ENCODE results near the gene GADD45B.
"Not testable (repeated sequence)": the region's sequence is repeated elsewhere in the genome, so short reads cannot be mapped to it uniquely, and the experiment has no call there.

Gene GADD45B

GRCh38 chr19:2444251-2445002 lies 31.5 kb upstream of the GADD45B start:
- peak in 1 of 2 experiments; percentile 13 for DNase-seq

DNA sequence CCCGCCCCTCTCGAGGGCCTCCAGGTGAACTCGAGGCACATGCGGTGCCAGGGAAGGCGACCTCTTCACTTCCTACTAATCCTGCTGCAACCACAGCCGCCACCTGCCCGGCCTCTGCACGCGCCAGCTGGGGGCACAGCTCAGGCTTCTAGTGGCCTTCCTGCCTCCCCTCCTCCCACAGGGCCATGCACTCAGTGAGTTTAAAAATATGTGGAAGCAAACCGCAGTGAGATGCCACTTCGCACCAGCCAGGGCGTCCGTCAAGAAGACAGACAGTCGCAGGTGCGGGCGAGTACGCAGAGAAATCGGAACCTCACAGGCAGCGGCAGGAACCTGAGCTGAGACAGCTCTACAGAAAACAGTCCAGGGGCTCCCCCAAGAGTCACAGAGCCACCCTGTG lies 29.5 kb upstream of the GADD45B start:
- DNase-seq: no peak

DNA sequence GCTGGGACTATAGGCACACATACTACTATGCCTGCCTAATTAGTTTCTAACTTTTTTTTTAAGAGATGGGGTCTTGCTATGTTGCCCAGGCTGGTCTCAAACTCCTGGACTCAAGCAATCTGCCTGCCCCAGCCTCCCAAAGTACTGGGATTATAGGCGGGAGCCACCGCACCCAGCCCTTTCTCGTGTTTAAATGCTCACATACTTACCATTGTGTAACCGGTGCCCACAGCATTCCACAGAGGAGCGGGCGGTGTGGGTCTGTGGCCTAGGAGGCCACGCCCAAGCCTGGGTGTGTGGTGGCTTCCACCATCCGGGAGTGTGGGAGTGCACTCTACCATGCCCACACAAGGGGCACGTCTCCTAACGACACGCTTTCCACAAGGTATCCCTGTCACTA lies 26.9 kb upstream of the GADD45B start:
- no peak for DNase-seq

DNA sequence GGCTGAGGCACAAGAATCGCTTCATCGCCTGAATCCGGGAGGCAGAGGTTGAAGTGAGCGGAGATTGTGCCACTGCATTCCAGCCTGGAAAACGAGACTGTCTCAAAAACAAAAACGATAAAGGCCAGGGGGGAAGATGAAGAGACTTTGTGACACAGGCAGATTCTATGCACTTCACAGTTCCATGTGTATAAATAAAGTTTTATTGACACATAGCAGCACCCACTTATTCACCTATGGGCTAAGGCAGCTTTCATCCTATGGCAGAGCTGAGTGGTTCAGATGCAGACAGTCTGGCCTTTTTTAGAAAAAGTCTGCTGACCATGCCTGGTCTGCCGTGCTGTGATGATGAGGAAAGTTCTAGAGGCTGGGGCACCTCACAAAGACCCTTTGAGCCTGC lies 24.8 kb upstream of the GADD45B start:
- DNase-seq: no peak

GRCh38 chr19:2451741-2452140 lies 24.2 kb upstream of the GADD45B start:
- DNase-seq: no peak

- no peak for DNase-seq
Measured at GRCh38 chr19:2453431-2454025, 22.4 kb upstream of the GADD45B start.

DNA sequence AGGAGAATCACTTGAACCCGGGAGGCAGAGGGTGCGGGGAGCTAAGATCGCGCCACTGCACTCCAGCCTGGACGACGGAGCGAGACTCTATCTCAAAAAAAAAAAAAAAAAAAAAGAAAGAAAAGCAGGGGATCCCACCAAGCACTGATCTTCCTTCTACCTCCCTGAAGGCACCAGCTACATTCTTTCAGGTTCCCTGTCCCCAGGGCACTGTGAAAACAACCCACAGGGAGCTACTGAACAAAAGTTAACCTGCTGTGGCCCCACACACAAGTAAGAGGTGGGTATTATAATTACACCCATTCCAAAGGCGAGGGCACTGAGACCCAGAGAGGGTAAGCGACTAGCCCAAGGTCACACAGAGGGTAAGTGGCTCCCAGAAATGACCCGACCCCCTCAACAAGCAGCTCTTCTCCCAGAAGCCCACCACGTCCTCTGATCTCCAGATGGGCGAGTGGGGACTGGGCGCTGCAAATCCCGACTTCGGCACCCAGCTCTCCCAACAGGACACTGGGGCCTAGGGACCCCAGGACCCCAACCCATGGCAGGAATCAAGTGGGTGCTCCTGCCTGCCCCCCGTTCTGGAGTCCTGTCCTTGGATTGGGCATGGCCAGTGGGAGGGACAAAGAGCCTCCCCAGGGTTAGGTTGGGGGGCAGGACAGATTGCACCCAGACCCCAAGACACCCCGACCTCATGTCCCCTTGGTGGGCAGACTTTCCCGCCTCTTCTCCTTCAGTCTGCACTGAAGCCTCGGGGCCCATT lies 21.5 kb upstream of the GADD45B start:
- DNase-seq: no peak

DNA sequence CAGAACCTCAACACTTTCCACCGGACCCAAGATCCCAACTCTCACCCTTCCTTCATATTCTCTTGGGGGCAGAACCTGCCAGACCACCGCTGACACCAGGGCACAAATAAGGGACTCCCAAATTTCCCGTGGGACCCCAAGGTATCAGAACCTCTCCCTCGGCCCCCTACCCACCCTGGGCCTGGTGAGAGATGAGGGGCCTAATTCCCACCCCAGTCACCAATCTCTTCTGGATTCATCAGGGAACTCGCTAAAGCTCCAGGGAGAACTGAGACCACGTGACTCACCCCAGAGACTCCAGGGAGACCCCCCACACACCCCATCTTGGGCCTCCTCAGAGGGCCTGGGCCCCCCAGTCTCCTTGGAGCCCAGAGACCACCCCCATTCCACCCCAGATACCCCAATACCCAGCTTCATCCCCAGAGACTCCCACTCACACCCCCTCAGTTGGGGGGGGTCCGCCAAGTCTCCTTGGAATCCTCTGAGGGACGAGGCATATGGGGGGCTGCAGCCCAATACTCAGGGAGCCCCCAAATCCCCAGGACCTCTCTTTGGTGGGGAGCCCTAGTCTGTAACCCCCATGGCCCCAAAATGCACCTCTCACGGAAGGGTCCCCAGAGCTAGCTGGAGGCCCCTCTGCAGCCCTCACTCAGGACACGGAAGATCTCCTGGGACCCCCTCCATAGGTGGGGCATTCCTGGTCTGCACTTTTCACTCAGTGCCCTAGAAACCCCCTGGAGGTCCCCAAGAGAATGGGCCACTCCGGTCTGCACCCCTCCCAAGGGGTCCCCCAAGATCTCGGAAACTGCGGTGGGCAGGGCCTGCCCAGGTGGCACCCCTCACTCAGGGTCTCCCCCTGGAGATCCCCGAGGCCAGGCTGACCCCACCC lies 20.7 kb upstream of the GADD45B start:
- DNase-seq: no peak

- no peak for DNase-seq
Measured at GRCh38 chr19:2455851-2456570, 19.9 kb upstream of the GADD45B start.

DNA sequence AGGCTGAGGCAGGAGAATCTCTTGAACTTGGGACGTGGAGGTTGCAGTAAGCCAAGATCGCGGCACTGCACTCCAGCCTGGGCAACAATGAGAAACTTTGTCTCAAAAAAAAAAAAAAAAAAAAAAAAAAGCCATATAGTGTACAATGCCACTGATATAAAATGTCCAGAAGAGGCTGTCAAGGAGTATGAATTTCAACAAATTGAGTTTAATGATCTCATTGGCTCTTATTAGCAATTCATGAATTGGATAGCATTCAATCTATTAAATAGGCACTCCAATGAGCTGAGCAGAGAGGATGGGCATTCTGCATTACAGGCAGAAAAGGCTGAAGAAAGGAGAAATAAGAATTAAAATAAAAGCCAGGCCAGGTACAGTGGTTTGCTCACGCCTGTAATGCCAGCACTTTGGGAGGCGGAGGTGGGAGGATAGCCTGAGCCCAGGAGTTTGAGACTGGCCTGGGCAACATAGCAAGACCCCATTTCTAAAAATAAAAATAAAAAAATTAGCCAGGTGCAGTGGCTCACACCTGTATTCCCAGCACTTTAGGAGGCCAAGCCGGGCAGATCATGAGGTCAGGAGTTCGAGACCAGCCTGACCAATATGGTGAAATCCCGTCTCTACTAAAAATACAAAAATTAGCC lies 18.4 kb upstream of the GADD45B start:
- no peak for DNase-seq

DNA sequence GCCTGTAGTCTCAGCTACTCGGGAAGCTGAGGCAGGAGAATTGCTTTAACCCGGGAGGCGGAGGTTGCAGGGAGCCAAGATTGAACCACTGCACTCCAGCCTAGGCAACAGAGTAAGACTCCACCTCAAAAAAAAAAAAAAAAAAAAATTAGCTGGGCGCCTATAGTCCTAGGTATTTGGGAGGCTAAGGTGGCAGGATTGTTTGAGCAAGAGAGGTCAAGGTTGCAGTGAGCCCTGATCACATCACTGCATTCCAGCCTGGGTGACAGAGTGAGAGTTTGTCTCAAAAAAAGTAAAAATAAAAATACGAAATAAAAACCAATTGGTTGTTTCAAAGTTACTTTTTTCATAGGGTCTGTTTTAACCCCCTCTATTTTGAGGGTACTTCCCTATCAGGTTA lies 17.9 kb upstream of the GADD45B start:
- no peak for DNase-seq

GRCh38 chr19:2458776-2459175 lies 17.2 kb upstream of the GADD45B start:
- DNase-seq: not testable (repeated sequence)

DNA sequence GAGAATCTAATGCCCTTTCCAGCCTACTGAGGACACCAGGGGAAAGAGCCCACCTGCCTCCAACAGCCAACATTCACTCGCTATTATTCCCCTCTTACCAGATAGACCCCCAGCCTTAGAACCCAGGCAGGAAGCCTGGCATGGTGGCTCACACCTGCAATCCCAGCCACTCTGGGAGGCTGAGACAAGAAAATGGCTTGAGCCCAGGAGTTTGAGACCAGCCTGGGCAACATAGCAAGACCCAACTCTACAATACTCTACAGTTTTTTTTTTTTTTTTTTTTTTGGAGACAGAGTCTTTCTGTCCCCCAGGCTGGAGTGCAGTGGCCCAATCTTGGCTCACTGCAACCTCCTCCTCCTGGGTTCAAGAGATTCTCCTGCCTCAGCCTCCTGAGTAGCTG lies 15.7 kb upstream of the GADD45B start:
- DNase-seq: no peak

DNA sequence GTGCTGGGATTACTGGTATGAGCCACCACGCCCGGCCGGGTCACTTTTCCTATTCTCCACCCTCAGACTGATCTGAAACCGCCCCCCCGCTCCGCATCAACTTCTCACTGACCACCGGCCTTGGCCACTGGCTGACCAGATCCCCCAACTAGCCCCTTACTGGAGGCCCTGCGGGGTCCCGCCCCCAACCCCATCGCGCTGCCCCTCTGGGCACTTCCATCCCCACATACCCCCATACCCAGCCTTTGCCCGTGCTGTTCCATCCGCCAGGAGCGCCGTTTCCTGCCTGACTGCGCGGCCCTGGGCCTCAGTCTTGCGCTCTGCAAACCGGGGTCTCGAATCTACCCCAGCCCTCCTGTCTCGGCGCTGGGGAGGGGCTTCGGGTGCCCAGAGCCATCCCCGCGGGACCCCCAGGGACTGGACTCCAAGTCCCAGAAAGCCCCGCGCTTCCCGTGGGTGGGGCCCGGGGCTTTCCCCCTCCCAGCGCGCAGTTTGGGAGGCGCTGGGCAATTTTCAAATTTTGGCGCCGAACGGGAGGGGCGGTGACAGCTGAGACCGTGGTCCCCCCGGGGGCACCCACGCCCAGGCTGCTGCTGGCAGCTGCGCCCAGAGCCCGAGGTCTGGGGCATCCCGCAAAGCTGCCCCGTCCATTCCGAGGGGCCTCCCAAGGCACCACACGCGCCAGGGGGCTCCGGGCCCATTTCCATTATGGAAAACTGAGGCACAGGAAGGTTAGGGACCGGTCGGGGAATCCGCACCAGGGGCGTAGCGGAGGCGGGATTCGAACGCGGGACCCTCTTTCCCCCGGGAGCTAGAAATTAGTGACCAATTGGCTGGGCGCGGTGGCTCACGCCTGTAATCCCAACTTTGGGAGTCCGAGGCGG lies 13.9 kb upstream of the GADD45B start:
- DNase-seq: peak; percentile 17 to 44

DNA sequence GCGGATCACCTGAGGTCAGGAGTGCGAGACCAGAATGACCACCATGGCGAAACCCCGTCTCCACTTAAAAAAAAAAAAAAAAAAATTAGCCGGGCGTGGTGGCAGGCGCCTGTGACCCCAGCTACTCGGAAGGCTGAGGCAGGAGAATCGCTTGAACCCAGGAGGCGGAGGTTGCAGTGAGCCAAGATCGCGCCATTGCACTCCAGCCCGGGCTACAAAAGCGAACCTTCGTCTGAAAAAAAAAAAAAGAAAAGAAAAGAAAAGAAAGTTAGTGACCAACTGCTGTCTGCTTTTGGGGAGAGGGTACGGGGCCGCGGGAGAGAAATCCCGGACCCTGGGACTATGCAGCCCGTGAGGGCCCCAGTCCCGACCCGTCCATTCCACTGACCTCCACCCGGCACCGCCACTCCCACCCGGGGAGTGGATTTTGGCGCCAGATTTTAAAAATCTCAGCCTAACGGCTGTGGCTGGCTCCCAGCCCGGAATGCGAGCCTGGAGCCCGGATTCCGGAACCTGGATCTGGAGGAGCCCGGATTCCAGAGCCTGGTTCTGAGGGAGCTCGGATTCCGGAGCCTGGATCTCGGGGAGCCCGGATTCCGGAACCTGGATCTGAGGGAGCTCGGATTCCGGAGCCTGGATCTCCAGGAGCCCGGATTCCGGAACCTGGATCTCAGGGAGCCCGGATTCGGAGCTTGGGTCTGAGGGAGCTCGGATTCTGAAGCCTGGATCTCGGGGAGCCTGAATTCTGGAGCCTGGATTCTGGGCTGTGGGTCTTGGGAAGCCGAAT lies 13.1 kb upstream of the GADD45B start:
- DNase-seq: peak; percentile 34 to 58

GRCh38 chr19:2463694-2464093 lies 12.2 kb upstream of the GADD45B start:
- DNase-seq: not testable (repeated sequence)

GRCh38 chr19:2464389-2464788 lies 11.5 kb upstream of the GADD45B start:
- DNase-seq: no peak

DNA sequence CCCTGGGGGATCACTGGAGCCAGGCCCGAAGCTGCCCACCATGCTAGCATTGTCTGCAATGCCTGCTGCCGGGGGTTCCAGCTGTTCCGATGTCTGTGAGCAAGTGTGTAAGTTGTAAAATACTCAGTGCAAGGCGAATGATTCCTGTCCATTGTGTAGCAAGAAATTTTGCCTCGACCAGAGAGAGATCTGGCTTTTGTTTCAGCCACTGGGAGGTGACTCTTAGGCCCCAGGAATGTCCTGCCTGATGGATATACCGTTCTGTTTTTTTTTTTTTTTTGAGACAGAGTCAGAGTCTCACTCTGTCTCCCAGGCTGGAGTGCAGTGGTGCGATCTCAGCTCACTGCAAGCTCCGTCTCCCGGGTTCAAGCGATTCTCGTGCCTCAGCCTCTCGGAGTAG lies 7.3 kb upstream of the GADD45B start:
- no peak for DNase-seq

- no peak for DNase-seq
Measured at GRCh38 chr19:2469102-2469914, 6.6 kb upstream of the GADD45B start.

Measured in NCI-H1930 (cell line).